ENCODE data around the gene GDF7. TPM values are rescaled to one million over a fixed set of nuclear protein-coding genes. Genes with fewer than 3 reads are reported as not detected.

The GDF7 gene
- total and polyA plus RNA-seq, 2 of the 8 experiments (the other 6 are each of a cell fraction or from before 2014, with no cell fraction given) = 0.04 to 0.06 TPM

DNA sequence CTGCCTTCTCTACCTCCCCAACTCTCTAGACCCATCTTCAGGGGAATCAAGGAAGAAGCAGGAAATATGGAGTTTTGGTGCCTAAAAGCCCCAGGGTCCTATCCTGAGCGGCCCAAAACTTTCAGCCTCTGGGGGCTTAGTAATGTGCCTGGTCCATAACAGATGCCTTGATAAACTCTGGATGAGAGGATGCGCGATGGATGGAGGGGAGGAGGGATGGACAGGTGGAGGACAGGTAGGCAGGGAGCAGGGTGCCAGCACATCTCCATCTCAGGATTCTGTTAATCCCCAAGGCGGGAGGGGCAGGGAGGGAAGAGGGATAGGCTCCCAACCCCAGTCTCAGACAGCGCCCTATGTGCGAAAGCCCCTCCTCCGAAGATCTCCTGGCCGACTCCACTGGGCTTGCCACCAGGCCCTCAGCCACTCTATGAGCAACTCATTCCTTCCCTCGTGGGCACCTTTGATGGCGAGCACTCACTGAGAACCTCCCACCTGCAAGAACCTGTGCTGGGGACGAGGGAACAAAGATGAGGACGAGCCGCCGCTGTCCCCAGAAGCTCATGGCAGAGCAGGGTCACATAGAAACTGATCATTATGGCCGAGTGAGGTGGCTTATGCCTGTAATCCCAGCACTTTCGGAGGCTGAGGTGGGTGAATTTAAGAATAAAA is 39.1 kb upstream of the GDF7 start:
- no peak overlapping the region for H2AK5ac ChIP-seq (ENCODE audit: low read depth, low read length)
- DNase-seq (ENCODE audit: low read depth in 1 of 2, low spot score in 2 of 2) (no peak), FAIRE-seq (no peak)
- H2BK15ac ChIP-seq (ENCODE audit: low read length) = no peak overlapping the region
- H3K27me3 ChIP-seq (replicated peaks in 1 of 4; ENCODE audit: control insufficient read depth in 3 of 4, extremely low read depth in 1 of 4, insufficient read depth in 3 of 4, low read length in 3 of 4) = no peaks in the 10 kb centered on the region
- H4K20me1 ChIP-seq (replicated peaks in 1 of 2; ENCODE audit: control insufficient read depth in 1 of 2, insufficient read depth in 2 of 2, low read length in 2 of 2) = no peaks in the 10 kb centered on the region
- CTCF ChIA-PET (ENCODE audit: partially characterized antibody) = interaction anchor here (1.0 to 17.7 kb wide), 5 partner anchors 13 to 178 kb away, joined by 3 to 367 read pairs (median 6); partner anchors contain the start of gene RHOB
- no peaks in the 10 kb centered on the region for H3K23me2 ChIP-seq (ENCODE audit: low read depth, low read length)
- H3K23ac ChIP-seq (ENCODE audit: insufficient read length) = no peak overlapping the region
- no peaks in the 10 kb centered on the region for H3K79me2 ChIP-seq (ENCODE audit: control insufficient read depth in 1 of 2, insufficient read depth in 2 of 2, low read length in 2 of 2)
- H3K27ac ChIP-seq (ENCODE audit: low read depth, low read length) = no peak overlapping the region
- H3K56ac ChIP-seq (replicated peaks; ENCODE audit: insufficient read length, low read depth, low read length) = no peak overlapping the region
- H3K4ac ChIP-seq (replicated peaks; ENCODE audit: insufficient read length, low read depth, low read length) = no peak overlapping the region
- no peak overlapping the region for H2BK5ac ChIP-seq (ENCODE audit: low read depth, low read length)
- no peak overlapping the region for H3K4me2 ChIP-seq (ENCODE audit: insufficient read depth in 1 of 2, low read depth in 2 of 2, low read length in 2 of 2)
- H4K8ac ChIP-seq (ENCODE audit: extremely low read depth, insufficient read depth, low read length) = no peak overlapping the region
- WGBS, 2 experiments (ENCODE audit: extremely low coverage in 1 of 2, insufficient coverage in 1 of 2, insufficient read length in 1 of 2, insufficient replicate concordance in 2 of 2, low coverage in 1 of 2, low lambda C conversion rate in 2 of 2, missing lambda C conversion rate in 1 of 2) = 84% methylated on average over 16 of the region's 16 CpGs; no CpG with 5 or more reads in 1 of the 2 experiments
- H3K4me3 ChIP-seq (ENCODE audit: extremely low read depth in 1 of 4, insufficient read depth in 2 of 4, low read depth in 3 of 4, low read length in 4 of 4) = no peak overlapping the region
- no peak overlapping the region for H2BK20ac ChIP-seq (ENCODE audit: low read length)
- no peak overlapping the region for H4K91ac ChIP-seq (replicated peaks; ENCODE audit: insufficient read length, low read length)
- no peak overlapping the region for H4K5ac ChIP-seq (ENCODE audit: insufficient read length, low read depth, low read length)
- no peaks in the 10 kb centered on the region for H3K9me3 ChIP-seq (ENCODE audit: insufficient read depth in 2 of 2, low read depth in 1 of 2, low read length in 1 of 2)
- H2AFZ ChIP-seq (ENCODE audit: low read length) = no peak overlapping the region
- no peak overlapping the region for H3K18ac ChIP-seq (ENCODE audit: extremely low read depth, low read length)
- peaks cover 0 to 5% (median under 1%) of the 10 kb centered on the region in 4 experiments; a peak in 3 of 7 replicates for H3K4me1 ChIP-seq (replicated peaks in 1 of 4; ENCODE audit: control insufficient read depth in 3 of 4, insufficient read depth in 4 of 4, low read length in 3 of 4)
- H2BK12ac ChIP-seq (ENCODE audit: low read depth, low read length) = no peak overlapping the region
- no peak overlapping the region for H3K14ac ChIP-seq (ENCODE audit: insufficient read length)
- 0 out of 8 replicates have a peak, but pooled peaks cover 0 to 2% (median 0%) of the 10 kb centered on the region in 4 experiments for H3K36me3 ChIP-seq (ENCODE audit: control insufficient read depth in 2 of 4, insufficient read depth in 4 of 4, low read length in 3 of 4)
- H3K9ac ChIP-seq (replicated peaks in 1 of 4; ENCODE audit: extremely low read depth in 1 of 4, low read depth in 3 of 4, low read length in 3 of 4) = no peak overlapping the region
- H2BK120ac ChIP-seq (replicated peaks; ENCODE audit: low read depth, low read length) = no peak overlapping the region
- POLR2A ChIA-PET (ENCODE audit: partially characterized antibody) = no interaction called here
- H3K79me1 ChIP-seq (ENCODE audit: low read depth, low read length) = peaks cover 3% of the 10 kb centered on the region
- TF ChIP-seq CEBPB (IDR thresholded peaks at IDR 0.05; ENCODE audit: low read depth, low read length) (no peak), RFX5 (IDR thresholded peaks at IDR 0.05; ENCODE audit: borderline replicate concordance, low read depth, low read length) (no peak), KDM4A (IDR thresholded peaks at IDR 0.05; ENCODE audit: low read depth, low read length, severe bottlenecking) (no peak), KDM1A (IDR thresholded peaks at IDR 0.05; ENCODE audit: borderline replicate concordance, low read length) (no peak), CREB1 (IDR thresholded peaks at IDR 0.05) (no peak), POU5F1 (IDR thresholded peaks at IDR 0.05; ENCODE audit: low read depth, low read length) (no peak), BCL11A (IDR thresholded peaks at IDR 0.05; ENCODE audit: low read depth in 2 of 2, low read length in 2 of 2) (no peak), SRF (IDR thresholded peaks at IDR 0.05; ENCODE audit: low read depth, low read length) (no peak)
- TF ChIP-seq, protein P1, sequence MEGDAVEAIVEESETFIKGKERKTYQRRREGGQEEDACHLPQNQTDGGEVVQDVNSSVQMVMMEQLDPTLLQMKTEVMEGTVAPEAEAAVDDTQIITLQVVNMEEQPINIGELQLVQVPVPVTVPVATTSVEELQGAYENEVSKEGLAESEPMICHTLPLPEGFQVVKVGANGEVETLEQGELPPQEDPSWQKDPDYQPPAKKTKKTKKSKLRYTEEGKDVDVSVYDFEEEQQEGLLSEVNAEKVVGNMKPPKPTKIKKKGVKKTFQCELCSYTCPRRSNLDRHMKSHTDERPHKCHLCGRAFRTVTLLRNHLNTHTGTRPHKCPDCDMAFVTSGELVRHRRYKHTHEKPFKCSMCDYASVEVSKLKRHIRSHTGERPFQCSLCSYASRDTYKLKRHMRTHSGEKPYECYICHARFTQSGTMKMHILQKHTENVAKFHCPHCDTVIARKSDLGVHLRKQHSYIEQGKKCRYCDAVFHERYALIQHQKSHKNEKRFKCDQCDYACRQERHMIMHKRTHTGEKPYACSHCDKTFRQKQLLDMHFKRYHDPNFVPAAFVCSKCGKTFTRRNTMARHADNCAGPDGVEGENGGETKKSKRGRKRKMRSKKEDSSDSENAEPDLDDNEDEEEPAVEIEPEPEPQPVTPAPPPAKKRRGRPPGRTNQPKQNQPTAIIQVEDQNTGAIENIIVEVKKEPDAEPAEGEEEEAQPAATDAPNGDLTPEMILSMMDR (IDR thresholded peaks at IDR 0.05; ENCODE audit: control extremely low read depth in 1 of 3, insufficient read depth in 1 of 3, low read depth in 1 of 3, low read length in 3 of 3) = no peak
- TF ChIP-seq, protein P2, sequence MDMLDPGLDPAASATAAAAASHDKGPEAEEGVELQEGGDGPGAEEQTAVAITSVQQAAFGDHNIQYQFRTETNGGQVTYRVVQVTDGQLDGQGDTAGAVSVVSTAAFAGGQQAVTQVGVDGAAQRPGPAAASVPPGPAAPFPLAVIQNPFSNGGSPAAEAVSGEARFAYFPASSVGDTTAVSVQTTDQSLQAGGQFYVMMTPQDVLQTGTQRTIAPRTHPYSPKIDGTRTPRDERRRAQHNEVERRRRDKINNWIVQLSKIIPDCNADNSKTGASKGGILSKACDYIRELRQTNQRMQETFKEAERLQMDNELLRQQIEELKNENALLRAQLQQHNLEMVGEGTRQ (IDR thresholded peaks at IDR 0.05; ENCODE audit: low read length) = no peak

Data from H1 (cell line).